Activated naive CD4-positive, alpha-beta T cell (primary cell): ENCODE results near the gene SLC25A34.

Experiments
- DNase-seq, 4 experiments: peaks; one replicate each; lab custom pipeline; 2025; lab: John Stamatoyannopoulos, UW

The SLC25A34 gene

GRCh38 chr1:15753776-15754175 lies 17.7 kb downstream of the SLC25A34 start:
- no peak for DNase-seq

- DNase-seq, result no peak
Observed at GRCh38 chr1:15755021-15755645, 19.1 kb downstream of the SLC25A34 start.

- no peak for DNase-seq
Observed at GRCh38 chr1:15755646-15756040, 19.6 kb downstream of the SLC25A34 start.

- no peak for DNase-seq
Observed at GRCh38 chr1:15756143-15757015, 20.3 kb downstream of the SLC25A34 start.

- DNase-seq, result no peak
Observed at GRCh38 chr1:15757016-15757543, 21.0 kb downstream of the SLC25A34 start.

- DNase-seq, result no peak
Observed at GRCh38 chr1:15757575-15758342, 21.7 kb downstream of the SLC25A34 start.

- peak in 1 of 4 experiments; percentile 17 for DNase-seq
Observed at GRCh38 chr1:15758343-15758931, 22.4 kb downstream of the SLC25A34 start, which contains the start of gene FBLIM1. Gene FBLIM1, plus strand, starts transcription at chr1:15758795. Its CDS starts 6,189 bp downstream, at chr1:15764984.

GRCh38 chr1:15758953-15759661 lies 23.0 kb downstream of the SLC25A34 start:
- no peak for DNase-seq

- no peak for DNase-seq
Observed at GRCh38 chr1:15760520-15761211, 24.6 kb downstream of the SLC25A34 start.

GRCh38 chr1:15761366-15762128 lies 25.5 kb downstream of the SLC25A34 start:
- DNase-seq, result no peak

GRCh38 chr1:15762546-15762945 lies 26.5 kb downstream of the SLC25A34 start:
- no peak for DNase-seq

GRCh38 chr1:15764269-15764764 lies 28.3 kb downstream of the SLC25A34 start:
- no peak for DNase-seq

GRCh38 chr1:15764890-15765289 lies 28.8 kb downstream of the SLC25A34 start:
- no peak for DNase-seq

GRCh38 chr1:15765495-15766194 lies 29.6 kb downstream of the SLC25A34 start:
- no peak for DNase-seq

GRCh38 chr1:15767941-15768340 lies 31.9 kb downstream of the SLC25A34 start:
- DNase-seq, result no peak

GRCh38 chr1:15768388-15768787 lies 32.3 kb downstream of the SLC25A34 start:
- DNase-seq, result no peak

- DNase-seq, result no peak
Observed at GRCh38 chr1:15770313-15770962, 34.4 kb downstream of the SLC25A34 start.

- no peak for DNase-seq
Observed at GRCh38 chr1:15771836-15772515, 35.9 kb downstream of the SLC25A34 start.
